AG20443 (cell line): ENCODE data around the gene EDC3.
A peak's percentile ranks its signal among the peaks of the same experiment; 100 is the strongest.
"Not testable (repeated sequence)": the region's sequence is repeated elsewhere in the genome, so short reads cannot be mapped to it uniquely, and the experiment has no call there.

Experiments used
- DNase-seq: peaks from one replicate; pipeline ENCODE4 v3.0.0; 2012; ENCODE audit warnings: low spot score, mixed read lengths

EDC3 gene

GRCh38 chr15:74648051-74648842 lies 47.6 kb downstream of the EDC3 start:
- no peak for DNase-seq

GRCh38 chr15:74646480-74646879 lies 49.3 kb downstream of the EDC3 start:
- no peak for DNase-seq

GRCh38 chr15:74643665-74644204 lies 52.1 kb downstream of the EDC3 start:
- DNase-seq = no peak

DNA sequence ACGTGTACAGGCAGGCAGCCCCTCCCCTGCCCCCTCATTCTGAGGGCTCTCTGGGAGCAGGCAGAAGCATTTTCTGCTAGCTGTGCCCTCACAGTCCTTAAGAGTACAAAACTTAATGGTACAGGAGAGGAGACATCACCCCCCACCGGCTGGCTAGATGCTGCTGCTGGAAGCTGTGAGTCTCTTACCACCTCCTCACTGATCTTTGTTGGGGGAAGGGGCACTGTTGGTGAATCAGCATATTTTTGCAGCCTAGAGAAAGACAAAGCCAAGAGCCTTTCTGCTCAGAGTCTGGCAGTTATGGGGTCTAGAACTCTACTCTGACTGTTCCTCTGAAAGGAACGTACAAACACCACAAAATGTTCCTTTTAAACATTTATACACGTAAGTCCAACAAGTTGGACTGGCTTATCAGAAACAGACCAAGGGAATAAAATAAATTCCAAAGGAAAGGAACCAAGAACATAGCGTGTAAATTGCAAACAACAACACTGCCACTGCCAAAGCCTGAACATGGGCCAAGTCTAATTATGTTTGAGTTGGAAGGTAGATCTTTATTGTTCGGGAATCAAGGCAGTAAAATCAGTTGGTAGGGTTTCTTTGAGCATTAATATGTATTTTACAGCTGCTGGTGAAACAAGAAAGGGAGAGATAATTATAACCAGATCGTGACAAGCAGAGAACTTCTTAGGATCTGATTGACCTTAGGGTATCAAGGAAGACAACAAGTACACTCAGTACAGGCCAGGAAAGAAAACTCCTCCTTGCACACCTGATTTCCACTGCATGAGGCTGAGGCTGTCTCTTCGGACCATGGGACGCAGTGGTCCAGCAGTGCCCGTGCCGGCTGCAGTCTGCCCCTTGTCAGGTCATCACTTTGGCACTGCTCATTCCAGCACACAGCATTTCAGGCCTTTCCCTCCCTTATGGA lies 52.8 kb downstream of the EDC3 start:
- DNase-seq = no peak

DNA sequence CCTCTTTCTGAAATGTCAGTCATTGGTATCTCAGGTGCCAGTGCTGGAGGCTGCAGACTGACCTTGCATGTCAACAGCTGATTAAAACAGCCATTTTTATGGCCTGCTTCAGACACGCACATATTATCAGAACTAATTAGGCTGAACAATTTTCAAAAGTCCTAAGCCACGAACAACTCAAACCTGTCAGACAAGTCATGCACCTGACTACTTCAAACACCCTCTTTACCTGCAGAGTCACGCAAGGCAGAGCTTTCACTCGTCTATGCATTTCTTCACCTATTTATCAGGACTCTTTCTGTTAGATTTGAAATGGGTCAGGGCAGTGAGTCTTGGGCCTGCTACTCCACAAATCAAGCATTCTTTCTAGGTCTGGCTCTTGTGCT lies 53.5 kb downstream of the EDC3 start:
- DNase-seq = no peak

DNA sequence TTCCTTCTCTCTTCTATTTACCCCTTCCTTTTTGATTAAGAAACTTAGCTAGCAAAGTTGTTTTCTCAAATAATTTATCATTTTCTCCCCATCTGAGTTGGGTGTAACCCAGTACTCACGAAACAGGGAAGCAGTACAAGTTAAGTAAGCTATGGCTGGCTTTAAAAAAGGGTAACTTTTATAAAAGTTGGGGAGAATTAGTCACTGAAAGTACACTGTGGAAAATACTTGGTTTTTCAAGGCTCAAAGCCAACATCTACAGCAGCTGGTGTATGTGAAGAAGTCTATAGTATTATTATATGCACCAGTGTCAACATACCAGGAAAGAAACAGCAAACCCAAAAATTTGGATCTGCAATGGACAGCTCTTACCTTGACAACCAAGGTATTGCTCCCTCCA lies 54.7 kb downstream of the EDC3 start:
- no peak for DNase-seq

- DNase-seq = no peak
These were observed 58.8 kb downstream of the EDC3 start for GRCh38 chr15:74636984-74637383.

- peak; percentile 83 for DNase-seq
These were observed 60.6 kb downstream of the EDC3 start for GRCh38 chr15:74635228-74635627.

DNA sequence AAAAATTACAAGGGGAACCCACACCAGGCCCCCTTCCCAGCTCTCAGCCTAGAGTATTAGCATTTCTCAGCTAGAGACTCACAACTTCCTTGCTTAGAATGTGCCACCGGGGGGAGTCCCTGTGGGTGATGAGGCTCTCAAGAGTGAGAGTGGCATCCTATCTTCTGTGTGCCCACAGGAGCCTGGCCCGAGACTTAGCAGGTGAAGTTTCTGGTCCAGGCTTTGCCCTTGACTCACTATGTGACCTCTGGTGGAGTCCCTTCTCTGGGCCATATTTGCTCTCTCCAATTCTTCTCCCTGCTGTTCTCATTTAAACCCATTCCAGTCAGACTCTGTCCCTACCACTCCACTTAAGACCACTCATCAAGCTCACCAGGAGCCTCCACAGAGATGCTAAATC lies 62.0 kb downstream of the EDC3 start:
- DNase-seq = no peak

GRCh38 chr15:74632601-74633000 lies 63.2 kb downstream of the EDC3 start:
- no peak for DNase-seq

DNA sequence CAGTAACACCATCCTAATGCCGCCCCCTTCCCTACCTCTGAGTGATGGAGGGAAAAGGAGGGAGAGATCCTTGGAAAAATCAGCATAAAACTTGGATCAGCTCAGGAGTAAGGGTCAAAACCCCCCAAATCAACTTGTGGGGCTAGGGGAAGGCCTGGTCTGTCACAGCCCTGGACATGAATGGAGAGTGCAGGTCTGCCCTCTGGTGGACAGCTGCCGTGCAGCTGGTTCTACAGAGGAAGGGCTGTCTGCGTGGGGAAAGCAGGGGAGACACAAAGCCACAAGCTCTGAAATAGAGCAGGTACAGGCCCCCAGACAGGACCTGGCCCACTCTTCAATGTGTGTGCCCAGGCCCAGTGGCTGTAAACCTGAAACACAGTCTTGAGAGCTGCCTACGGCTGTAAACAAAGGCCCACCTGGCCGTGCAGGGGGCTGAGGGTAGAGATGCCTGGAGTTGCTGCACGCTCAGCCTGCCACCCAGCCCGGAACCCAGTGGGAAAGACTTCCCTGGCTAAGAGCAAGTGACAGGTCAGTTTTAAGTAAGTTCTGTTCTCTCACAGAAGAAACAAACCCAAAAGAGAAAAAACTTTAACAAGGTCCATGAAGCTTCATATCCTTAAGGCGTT lies 63.8 kb downstream of the EDC3 start:
- DNase-seq = peak; percentile 86

- no peak for DNase-seq
These were observed 64.4 kb downstream of the EDC3 start for GRCh38 chr15:74631408-74631807.

- DNase-seq = no peak
These were observed 64.8 kb downstream of the EDC3 start for GRCh38 chr15:74631087-74631385.

DNA sequence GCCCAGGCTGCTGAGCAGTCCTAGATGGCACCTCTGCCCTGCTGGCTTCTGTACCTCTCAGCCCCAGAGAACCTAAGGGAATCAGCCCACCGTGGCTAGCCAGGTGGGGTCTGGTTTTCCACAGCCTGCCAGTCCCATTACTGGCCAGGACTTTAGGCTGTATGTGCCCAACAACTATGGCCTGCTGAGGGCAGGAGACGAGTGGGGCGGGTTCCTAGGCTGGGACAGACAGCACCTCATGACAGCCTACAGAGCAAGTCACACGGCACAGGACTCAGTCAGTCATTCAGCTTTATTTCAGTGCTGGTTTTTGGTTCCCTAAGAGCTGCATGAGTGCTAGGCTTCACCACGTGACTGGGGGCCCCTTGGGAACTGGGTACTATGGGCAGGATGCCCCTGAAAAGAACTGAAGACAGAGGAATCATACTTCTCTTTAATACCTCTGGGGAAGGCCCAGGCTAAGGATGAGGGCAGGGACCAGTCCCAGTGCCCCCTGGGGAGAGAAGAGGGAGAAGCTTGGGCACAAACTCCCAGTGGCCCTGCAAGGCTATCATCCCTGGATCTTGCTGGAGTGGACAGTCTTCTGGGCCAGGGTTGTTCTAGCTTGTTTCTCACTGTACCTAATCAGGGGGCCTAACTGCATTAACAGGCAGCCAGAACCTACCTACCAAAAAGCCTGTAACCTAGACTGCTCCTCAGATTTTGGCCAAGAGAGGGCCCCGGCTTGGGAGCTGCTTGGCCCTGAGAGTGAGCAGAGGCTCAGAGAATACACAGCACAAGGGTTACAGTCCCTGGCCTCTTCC lies 65.3 kb downstream of the EDC3 start:
- DNase-seq = no peak

GRCh38 chr15:74629696-74630095 lies 66.1 kb downstream of the EDC3 start:
- not testable (repeated sequence) for DNase-seq

DNA sequence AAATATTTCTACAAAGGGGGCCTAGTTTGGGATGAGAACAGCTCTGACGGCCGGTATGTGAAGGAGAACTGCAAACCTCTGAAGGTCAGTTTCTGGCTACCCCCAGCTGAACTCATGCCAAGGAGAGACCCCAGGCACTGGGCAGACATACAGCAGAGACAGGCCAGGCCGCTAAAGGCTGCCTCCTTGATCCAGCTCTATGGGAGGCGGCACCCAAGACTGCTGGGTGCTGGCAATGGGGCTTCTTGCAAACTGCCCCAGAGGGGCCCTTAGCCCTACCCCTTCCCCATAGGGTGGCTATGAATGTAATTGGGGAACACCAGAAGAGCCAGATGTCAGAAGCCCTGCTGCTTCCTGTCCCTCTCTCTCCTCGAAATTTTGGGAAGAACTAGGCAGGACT lies 66.9 kb downstream of the EDC3 start:
- no peak for DNase-seq

DNA sequence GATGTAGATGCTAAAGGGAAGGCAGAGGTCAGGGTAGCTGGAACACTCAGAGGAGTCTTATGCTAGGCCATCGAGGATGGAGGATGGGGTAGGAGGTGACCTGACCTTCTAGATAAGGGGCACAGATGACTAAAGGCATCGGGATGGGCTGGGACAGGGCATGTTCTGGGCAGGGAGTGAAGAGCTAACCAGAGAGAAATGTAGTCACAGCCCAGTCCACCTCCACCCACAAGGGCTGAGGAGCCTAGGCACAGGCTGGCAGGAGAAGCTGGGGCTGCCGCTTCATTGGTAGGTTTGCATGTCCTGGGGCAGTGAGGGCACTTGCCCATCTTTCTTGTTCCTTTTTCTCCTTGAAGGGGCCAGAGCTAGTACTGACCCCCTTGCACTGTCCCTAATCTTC lies 67.6 kb downstream of the EDC3 start:
- DNase-seq = no peak

DNA sequence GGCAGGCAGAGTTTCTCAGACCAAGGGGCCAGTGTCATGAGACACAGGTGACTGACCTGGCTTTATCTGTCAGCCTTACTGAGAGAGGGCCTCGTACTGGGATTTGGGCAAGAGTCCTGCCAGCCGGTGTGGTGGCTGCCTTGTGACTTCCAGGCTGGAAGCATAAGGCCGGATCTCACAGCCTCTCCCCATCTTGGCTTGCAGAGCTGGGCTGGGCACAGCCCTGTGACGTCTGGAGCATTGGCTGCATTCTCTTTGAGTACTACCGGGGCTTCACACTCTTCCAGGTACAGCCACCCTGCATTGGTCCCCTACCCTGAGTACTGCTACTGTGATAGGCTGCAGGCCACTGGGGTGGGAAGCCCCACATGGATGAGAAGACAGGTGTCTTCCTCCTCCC lies 68.1 kb downstream of the EDC3 start:
- no peak for DNase-seq

GRCh38 chr15:74626752-74627692 lies 68.8 kb downstream of the EDC3 start:
- DNase-seq = no peak

DNA sequence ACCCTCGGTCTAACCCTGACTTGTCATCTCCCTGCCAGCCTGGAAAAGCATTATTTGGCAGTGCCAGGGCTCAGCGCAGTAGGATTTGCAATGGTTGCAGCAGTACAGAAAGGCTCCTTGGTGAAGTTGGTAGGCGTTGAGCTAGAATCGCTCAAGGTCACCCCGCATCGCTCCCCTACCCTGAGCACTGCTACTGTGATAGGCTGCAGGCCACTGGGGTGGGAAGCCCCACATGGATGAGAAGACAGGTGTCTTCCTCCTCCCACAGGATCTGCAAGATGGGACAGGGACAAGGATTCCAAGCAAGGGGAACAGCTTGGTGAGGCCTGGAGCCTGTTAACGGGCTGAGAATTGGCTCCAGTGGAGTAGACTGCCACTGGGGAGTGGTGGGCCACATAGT lies 69.5 kb downstream of the EDC3 start:
- no peak for DNase-seq

DNA sequence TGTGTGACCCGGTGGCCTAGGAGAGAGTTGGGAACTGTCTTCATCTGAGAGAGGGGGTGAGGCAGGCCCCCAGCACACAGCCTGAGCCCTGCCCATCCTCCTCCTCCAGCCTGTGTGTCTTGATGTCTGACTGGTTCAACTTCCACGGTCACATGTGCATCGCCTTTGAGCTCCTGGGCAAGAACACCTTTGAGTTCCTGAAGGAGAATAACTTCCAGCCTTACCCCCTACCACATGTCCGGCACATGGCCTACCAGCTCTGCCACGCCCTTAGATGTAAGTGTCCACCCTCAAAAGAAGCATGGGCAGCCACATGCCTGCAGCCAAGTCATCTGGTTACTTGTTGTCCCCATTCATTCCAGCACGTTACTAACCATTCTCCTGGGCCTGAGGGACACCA lies 70.1 kb downstream of the EDC3 start:
- DNase-seq = no peak
